HG03066 (cell line): ENCODE results near the gene NLRP3.
A peak's percentile ranks its signal among the peaks of the same experiment; 100 is the strongest.

Experiments
- ATAC-seq: cut with Tn5 transposase; IDR thresholded peaks from one replicate; pipeline ENCODE4 v1.9.1; 2021; ENCODE audit warnings: low read depth; ENCODE audit not compliant: unreplicated experiment

The NLRP3 gene

DNA sequence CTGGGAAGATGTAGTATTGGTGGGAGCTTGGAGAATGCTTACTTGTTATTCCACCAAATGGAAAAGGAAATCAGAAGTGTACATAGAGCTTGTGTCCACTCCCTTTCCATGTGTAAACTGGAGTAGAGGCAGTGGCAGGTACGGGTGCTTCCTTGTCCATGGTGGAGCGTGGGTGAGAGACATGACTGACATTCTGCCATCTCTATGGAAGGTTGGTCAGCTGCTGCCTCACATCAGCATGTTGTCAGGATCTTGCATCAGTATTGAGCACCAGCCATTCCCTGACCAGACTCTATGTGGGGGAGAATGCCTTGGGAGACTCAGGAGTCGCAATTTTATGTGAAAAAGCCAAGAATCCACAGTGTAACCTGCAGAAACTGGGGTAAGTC is 19.8 kb downstream of the NLRP3 start:
- no peak for ATAC-seq

DNA sequence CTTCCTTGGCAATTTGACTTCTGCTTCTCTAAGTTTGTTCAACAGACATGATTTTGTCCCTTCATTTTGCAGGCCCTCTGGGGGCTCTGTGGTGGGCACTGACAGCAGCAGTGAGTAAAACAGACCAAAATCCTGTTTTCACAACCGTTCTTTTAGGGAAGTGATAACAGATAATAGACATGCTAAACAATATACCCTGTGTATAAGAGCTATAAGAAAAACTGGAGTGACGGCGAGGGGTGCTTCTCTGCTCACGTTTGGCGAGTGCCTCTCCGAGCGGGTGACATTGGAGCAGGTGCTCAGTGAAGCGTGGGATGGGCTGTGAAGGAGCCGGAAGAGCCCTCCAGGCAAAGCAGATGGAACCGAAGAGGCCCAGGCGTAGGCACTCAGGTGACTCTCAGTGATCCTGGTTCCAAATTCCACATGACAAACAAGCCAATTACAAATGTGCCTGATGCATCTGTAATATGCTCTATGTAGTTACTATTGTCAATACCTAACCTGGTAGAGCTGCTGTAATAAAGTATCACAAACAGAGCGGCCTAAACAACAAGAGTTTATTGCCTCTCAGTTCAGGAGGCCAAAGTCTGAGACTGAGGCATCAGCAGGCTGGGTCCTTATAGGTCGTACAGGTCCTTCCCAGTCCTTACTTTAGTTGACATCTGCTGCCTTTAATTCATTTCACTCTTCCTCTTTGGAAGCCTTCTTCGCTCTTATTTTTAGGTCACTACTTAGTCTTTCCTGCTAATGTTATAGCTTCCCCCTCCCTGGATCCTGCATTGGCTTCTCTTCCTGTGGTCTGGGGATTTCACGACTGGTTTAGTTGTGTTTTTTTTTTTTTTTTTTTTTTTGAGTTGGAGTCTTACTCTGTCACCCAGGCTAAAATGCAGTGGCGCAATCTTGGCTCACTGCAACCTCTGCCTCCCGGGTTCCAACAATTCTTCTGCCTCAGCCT is 21.9 kb downstream of the NLRP3 start:
- no peak for ATAC-seq

DNA sequence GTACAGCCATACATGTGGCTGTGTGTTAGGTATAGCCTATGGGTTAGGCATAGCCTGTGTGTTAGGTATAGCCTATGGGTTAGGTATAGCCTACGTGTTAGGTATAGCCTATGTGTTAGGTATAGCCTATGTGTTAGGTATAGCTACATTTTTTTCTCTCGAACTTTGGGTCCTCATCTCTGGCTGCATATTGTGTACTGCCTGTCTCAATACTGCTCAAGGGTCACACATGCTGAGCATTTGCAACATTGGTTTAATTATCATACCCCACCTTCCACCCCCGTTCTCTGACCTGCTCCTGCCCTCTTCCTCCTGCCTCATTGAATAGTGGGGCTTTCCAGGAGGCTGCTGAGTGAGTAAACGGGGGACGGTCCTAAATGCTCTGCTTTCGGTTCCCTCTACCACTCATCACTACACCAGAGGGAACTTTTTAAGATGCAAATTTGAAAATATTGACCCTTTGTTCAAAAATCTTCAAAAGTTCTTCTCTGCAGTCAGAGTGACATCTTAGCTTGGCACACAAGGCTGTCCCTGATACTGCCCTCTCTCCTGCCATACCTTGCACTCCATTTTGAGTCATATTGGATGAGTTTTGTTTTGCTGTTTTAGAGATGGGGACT is 24.1 kb downstream of the NLRP3 start:
- peak; percentile 92 for ATAC-seq

DNA sequence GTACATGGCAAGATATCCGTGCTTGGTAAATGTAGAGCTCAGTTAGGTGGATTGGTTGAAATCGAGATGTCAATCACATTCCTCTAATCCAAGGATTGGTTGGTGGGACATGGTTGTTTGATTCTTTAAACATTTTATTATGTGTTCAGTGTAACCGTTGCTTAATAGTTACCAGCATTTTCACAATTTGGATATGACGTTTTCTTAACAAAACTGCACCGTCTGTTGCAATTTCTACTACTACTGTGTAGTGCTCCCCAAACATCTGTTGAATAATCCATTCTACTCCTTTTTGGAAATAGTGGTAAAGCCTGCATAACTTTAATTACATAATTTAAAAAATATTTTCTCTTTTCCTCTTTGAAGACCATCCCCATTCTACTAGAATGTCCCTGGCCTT is 25.6 kb downstream of the NLRP3 start:
- no peak for ATAC-seq

DNA sequence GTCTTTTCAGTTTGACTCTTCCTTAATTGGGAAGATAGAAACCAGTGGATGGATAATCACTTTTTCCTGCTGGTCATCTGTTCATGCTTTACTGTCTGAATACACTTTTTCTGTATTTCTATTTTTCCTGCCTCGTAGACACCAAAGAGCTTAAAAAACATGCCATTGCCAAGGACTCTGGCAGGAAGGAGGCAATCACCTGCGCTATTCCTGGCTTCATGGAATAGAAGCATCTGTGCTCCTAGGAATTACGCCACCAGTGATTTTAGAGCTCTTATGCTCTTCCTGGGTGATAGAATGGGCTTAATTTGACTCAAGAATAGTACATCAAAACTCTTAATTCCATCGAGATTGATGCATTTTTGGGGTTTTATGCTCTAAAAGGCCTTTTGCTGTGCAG is 26.2 kb downstream of the NLRP3 start:
- ATAC-seq: no peak

DNA sequence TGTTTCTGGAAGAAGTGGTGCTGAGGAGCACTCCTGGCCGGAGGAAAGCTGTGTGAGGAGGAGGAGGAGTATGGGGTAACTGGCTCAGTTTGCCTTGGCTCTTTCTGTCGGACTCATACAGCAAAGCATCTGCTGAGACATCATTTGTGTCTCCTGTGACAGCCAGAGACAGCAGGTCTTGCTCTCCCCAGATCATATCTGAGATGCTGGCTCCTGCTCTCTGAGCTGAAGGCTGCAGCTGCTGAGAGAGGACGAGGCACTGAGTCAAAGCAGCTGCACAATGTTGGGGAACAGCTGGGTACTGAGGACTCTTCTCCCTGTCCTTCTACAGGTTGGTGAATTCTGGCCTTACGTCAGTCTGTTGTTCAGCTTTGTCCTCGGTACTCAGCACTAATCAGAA is 27.7 kb downstream of the NLRP3 start:
- ATAC-seq: no peak

DNA sequence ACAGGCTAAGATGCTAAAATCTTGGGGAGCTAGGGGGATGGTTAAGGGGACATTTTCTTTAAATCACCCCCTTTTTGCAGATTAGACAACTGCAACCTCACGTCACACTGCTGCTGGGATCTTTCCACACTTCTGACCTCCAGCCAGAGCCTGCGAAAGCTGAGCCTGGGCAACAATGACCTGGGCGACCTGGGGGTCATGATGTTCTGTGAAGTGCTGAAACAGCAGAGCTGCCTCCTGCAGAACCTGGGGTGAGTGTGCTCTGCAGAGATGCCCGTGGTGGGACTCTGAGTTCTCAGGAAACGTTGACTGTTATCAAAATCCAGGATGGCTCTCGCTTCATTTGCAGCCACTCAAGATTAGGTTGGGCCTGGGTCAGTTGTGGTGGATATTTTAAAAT is 28.6 kb downstream of the NLRP3 start:
- ATAC-seq: no peak

DNA sequence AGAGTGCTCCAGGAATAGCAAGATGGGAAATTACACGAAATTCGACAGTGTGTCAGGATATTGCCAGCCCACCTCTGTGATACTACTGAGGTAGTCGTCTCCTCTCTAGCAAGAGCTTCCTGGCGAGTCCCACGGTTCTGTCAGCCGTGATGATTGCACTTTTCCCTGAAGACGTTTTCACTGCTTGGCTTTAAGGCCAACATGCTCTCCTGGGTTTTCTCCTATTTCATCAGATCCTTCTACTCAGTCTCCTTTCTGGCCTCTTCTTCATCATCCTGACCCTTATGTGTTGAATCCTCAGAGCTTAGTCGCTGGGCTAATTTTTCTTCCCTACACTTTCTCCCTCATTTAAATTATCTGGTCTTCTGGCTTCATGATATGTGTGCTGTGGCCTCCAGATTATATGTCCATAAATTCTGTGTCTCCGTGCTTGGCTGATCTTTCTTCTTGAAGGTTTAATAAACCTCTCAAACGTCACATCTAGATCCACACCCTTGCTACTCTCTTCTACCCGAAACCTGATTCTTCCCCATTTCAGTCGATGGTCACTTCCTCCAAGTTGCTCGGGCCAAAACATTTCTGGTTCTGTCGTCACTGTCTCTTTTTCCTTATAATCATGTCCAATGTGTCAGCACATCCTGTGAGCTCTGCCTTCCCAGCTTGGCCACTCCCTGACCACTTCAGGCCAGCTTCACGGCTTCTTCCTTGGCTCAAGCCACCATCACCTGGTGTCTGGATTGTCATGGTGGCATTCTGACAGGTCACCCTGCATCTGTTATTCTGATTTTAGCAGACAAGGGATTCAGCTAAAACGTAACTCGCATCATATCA is 29.8 kb downstream of the NLRP3 start:
- ATAC-seq: no peak

DNA sequence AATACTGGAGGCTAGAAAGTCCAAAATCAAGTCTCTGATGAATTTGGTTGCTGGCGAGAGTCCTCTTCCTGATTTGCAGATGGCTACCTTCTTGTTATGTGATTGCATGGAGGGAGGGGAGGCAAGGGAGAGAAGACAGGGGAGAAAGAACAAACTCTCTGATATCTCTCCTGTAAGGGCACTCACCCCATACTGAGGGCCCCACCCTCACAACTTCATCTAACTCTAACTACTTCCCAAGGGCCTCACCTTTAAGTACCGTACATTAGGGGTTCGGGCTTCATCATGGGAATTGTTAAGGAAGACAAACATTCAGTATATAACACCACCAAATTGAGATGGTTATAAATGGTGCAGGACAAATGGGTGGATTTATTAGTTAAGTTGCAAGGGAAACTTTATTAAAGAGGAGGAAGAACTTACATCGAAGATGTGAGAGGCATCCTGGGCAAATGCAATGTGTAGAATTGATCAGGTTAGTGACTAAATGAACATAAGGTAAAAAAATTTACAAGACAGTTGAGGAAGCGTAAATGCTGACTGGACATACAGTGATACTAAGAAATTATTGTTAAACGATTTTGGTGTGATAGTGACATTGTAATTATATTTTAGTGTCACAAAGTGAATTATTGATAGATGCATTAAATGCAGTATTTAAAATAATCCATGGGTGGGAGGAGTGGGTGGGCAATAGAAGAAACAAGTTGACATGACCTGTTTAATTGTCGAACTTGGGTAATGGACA is 31.4 kb downstream of the NLRP3 start:
- ATAC-seq: no peak

DNA sequence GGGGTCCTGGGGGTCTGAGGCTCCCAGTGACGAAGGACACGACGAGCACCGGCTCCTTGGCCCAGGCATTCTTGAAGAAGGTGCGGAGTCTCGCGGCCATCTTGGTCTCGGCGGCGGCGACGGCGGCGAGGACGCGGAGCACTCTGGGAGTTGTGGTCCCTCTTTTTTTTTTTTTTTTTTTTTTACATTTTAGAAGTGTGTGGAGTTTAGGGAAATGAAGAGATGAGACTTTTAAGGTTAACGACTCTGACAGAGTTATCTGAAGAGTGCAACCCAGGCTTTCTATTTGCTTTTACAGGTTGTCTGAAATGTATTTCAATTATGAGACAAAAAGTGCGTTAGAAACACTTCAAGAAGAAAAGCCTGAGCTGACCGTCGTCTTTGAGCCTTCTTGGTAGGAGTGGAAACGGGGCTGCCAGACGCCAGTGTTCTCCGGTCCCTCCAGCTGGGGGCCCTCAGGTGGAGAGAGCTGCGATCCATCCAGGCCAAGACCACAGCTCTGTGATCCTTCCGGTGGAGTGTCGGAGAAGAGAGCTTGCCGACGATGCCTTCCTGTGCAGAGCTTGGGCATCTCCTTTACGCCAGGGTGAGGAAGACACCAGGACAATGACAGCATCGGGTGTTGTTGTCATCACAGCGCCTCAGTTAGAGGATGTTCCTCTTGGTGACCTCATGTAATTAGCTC is 32.3 kb downstream of the NLRP3 start:
- ATAC-seq: no peak

DNA sequence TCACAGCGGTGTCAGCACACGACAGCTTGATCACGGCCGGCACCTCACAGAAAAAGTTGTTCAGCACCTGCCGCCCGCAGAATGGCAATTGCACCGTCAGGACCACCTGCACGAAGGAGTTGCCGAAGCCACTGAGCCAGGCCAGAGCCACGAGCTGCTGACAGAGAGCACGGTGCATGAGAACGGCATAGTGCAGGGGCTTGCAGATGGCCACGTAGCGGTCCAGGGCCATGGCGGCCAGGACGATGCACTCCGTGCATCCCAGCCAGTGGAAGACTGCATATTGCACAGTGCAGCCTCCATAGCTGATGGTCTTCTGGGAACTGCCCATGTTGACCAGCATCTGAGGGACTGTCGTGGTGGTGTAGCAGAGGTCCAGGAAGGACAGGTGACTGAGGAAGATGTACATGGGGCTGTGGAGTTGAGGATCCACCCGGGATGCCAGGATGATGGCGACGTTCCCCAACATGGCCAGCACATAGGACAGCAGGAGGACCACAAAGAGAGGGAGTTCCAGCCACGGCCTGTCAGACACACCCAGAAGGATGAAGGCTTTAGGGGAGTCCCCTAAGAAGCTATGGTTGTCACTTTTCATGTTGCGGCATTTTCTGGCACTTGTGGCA is 35.5 kb downstream of the NLRP3 start:
- ATAC-seq: no peak

DNA sequence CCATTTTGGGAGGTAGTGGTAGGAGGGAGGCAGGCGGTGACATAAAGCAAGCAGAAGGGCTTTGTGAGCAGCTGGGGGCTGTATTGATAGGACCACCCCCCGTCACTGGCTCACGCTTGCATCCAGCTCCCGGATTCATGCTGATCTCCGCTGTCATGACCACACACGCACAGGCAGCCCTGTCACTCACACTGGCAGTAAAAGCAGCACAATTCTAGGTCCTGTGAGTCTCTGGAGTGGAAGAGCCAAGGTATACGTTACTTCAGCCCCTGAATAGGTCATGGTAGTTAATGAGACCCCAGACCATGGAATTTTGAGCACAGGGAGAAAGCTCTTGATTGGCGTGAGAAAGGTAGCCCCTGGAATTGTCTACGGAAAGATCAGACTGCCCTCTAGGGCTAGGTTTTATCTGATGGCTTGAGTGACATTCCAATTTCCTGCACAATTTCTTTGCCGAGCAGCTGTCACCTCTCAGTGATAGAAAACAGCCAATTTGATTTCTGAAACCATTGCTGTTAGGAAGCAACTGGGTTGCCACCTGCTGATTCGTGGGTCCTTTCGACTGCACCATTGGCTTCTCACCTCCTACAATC is 36.6 kb downstream of the NLRP3 start:
- ATAC-seq: no peak

DNA sequence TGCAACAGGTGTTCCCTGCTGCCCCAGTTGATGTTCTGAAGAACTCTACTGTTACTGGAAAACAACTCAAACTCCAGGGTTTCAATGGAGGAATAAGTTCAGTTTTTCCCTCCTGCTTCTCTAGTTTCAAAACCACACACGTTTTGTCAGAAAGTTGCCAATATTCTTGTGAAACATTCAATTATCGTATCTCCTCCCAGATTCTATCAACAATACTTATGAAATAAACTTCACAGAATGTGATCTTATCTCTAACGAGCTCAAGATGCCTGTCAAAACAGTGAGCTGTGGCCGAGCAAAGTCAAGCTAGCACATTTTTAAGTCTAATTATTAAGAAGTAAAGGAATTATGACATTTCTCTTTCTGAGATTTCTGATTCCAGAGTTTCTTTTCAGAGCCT is 37.3 kb downstream of the NLRP3 start:
- no peak for ATAC-seq

DNA sequence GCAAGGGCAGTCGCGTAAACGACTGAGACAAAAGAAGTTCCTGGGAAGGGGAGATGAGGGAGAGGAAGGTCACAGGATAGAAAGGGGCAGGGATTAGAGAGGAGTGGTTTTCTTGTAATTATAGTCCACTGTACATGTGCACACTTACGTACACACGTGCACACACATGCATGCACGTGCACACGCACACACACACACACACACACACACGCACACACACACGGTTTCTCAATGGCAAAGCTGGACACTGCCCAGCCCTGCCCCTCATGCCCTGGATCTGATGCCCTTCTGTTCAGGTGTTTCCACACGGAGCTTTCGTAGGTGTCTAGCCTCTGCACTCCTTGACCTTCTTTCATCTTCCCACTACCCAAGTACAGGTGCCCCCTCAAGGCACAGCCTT is 38.0 kb downstream of the NLRP3 start:
- ATAC-seq: no peak

DNA sequence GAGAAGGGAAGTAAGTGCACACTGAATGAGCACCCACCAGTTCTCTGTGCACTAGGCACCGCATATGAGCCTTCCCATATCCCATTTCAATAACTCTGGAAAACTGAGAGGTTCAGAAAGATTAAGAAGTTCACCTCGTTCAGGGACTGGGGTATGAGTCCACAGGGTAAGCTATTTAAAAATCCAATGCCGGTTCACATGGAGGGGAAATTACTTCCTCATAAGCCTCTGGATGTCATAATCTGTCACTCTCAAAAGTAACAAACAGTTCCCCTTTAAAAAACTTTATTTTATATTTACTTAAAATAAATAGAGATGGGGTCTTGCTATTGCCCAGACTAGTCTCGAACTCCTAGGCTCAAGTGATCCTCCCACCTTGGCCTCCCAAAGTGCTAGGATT is 40.0 kb downstream of the NLRP3 start:
- ATAC-seq: no peak

DNA sequence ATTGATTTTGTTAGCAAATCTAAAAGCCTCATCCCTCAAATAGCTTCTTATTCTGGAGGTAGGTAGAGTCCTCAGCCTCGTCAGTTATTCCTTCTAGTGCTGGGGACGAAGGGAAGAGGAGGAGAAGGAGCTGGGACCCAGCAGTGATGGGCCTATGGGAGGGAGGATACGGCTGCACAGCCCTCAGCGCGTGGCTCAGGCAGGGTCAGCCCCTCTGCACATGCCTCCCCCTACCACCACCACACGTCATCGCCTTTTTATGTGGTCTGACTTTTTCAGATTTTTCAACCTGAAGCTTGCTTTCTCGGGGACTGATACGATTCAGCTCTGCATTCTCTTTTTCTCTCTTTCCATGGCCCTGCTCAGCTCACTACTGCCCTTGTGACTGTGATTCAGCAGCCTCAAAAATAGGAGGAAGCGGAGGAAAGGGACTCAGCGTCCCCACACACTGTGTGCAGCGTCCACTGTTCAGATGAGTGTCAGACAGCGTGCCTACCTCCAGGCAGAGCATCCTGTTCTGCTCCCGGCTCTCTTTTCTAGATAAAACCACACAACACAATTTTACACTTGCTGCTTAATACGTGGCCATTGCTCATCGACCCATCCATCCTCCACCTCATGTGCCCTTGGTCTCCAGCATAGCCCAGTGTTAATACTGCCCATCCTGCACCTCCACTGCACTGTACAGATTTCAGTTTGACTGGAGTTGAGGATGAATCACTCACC is 41.1 kb downstream of the NLRP3 start:
- ATAC-seq: no peak

DNA sequence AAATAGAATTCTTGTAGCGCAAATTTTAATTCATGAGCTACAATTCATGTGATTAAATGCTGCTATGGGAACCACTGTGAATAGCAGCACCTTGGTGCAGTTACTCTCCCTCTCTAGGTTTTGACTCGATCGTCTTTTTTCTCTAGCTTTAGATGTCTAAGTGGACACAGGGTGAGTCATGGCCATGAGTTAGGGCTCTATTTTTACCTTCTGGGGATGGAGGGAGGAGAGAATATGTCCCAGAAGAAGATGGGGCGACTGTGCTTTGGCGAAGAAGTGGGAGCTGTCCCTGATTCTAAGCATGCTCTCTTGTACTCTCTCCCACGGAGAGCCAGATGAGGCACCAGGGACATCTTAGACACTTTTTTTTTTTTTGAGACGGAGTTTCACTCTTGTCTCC is 43.5 kb downstream of the NLRP3 start:
- no peak for ATAC-seq

DNA sequence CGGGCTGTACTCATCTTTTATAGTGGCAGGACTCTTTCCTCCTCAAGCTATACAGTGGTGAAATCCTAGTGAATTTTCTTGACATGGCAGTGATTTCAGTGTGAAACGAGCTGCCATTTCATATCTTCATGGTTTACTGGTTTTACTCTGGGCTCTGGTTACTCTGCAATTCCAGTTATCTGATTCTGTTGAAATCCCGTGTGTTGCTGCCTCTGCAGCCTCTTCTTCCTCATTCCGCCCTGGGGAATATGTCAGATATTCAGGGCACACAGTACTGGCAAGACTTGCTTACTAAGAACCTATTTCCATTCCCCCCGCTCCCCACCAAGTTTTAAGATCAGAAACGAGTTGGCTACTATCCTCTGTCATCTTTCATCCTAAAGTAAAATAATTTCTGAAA is 49.8 kb downstream of the NLRP3 start:
- no peak for ATAC-seq

DNA sequence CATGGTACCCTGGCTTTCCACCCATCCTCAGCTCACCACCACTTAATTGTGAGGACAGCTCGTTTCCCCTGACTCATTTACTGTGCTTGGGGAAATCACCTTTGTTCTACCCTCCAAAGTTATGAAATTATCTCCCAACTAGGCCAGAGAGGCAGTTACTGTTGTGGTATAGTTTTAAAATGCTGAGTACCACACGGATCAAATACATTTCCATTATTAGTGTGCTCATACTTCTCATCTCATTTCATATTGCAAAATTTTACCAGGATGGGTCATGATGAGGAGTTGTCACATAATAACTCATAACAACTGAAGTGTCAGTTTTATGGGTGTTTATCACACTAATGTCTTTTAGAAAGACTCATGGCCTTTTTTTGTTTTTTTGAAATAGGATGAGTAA is 51.2 kb downstream of the NLRP3 start:
- ATAC-seq: no peak
